Measurements from ENCODE around the gene ATP10D. TPM values are rescaled to one million over a fixed set of nuclear protein-coding genes. Genes with fewer than 3 reads are reported as not detected.

The ATP10D gene
- total RNA-seq, 1 donor from 2014 or later: 13.9 TPM

GRCh38 chr4:47471064-47471463 lies 14.0 kb upstream of the ATP10D start:
- no peaks in the 10 kb centered on the region for H3K36me3 ChIP-seq (ENCODE audit: control insufficient read depth, insufficient read depth, low read length)
- no peak overlapping the region for H3K4me3 ChIP-seq (ENCODE audit: low read depth, low read length)
- no peaks in the 10 kb centered on the region for H3K27me3 ChIP-seq (ENCODE audit: control insufficient read depth, insufficient read depth, low read length)
- no peak for DNase-seq (ENCODE audit: low read depth)
- no peak for TF ChIP-seq CTCF (IDR thresholded peaks at IDR 0.05; ENCODE audit: insufficient read depth, low read length, poor library complexity, severe bottlenecking)

- TF ChIP-seq CTCF (IDR thresholded peaks at IDR 0.05; ENCODE audit: insufficient read depth, low read length, poor library complexity, severe bottlenecking): no peak
- DNase-seq (ENCODE audit: low read depth): no peak
- Histone ChIP-seq H3K36me3 (ENCODE audit: control insufficient read depth, insufficient read depth, low read length) (no peaks in the 10 kb centered on the region), H3K4me3 (ENCODE audit: low read depth, low read length) (no peak overlapping the region), H3K27me3 (ENCODE audit: control insufficient read depth, insufficient read depth, low read length) (no peaks in the 10 kb centered on the region)
These were observed 13.5 kb upstream of the ATP10D start for GRCh38 chr4:47471591-47471990.

GRCh38 chr4:47473141-47473750 lies 11.8 kb upstream of the ATP10D start:
- DNase-seq (ENCODE audit: low read depth): no peak
- no peak overlapping the region for H3K4me3 ChIP-seq (ENCODE audit: low read depth, low read length)
- H3K36me3 ChIP-seq (ENCODE audit: control insufficient read depth, insufficient read depth, low read length): no peaks in the 10 kb centered on the region
- no peak for TF ChIP-seq CTCF (IDR thresholded peaks at IDR 0.05; ENCODE audit: insufficient read depth, low read length, poor library complexity, severe bottlenecking)
- H3K27me3 ChIP-seq (ENCODE audit: control insufficient read depth, insufficient read depth, low read length): no peaks in the 10 kb centered on the region

GRCh38 chr4:47474799-47475198 lies 10.3 kb upstream of the ATP10D start:
- no peak for DNase-seq (ENCODE audit: low read depth)
- no peak overlapping the region for H3K4me3 ChIP-seq (ENCODE audit: low read depth, low read length)
- H3K27me3 ChIP-seq (ENCODE audit: control insufficient read depth, insufficient read depth, low read length): no peaks in the 10 kb centered on the region
- H3K36me3 ChIP-seq (ENCODE audit: control insufficient read depth, insufficient read depth, low read length): no peaks in the 10 kb centered on the region
- TF ChIP-seq CTCF (IDR thresholded peaks at IDR 0.05; ENCODE audit: insufficient read depth, low read length, poor library complexity, severe bottlenecking): no peak

- no peaks in the 10 kb centered on the region for H3K36me3 ChIP-seq (ENCODE audit: control insufficient read depth, insufficient read depth, low read length)
- no peak overlapping the region for H3K4me3 ChIP-seq (ENCODE audit: low read depth, low read length)
- H3K27me3 ChIP-seq (ENCODE audit: control insufficient read depth, insufficient read depth, low read length): no peaks in the 10 kb centered on the region
- TF ChIP-seq CTCF (IDR thresholded peaks at IDR 0.05; ENCODE audit: insufficient read depth, low read length, poor library complexity, severe bottlenecking): no peak
- DNase-seq (ENCODE audit: low read depth): no peak
These were observed 9.7 kb upstream of the ATP10D start for GRCh38 chr4:47475411-47475810.

GRCh38 chr4:47478804-47479203 lies 6.3 kb upstream of the ATP10D start:
- no peak for TF ChIP-seq CTCF (IDR thresholded peaks at IDR 0.05; ENCODE audit: insufficient read depth, low read length, poor library complexity, severe bottlenecking)
- no peak for DNase-seq (ENCODE audit: low read depth)
- Histone ChIP-seq H3K27me3 (ENCODE audit: control insufficient read depth, insufficient read depth, low read length) (no peaks in the 10 kb centered on the region), H3K36me3 (ENCODE audit: control insufficient read depth, insufficient read depth, low read length) (no peaks in the 10 kb centered on the region), H3K4me3 (ENCODE audit: low read depth, low read length) (no peak overlapping the region)

Data from kidney epithelial cell (primary cell).